22Rv1 (cell line): ENCODE results near the gene TIMM44.

Experiments
- CTCF ChIP-seq: fragments of 450-650 bp; IDR thresholded peaks from 2 replicates; pipeline ENCODE4 v1.5.1; 2017; ENCODE audit warnings: mild to moderate bottlenecking
- ZFX ChIP-seq: fragments of 450-650 bp; IDR thresholded peaks from 2 replicates; pipeline ENCODE4 v1.6.1; 2017; ENCODE audit warnings: antibody characterized with exemption, borderline replicate concordance

- TF ChIP-seq CTCF (no peak), ZFX (no peak)
These were observed 55.9 kb downstream of the TIMM44 start for GRCh38 chr19:7887408-7888144.
